ENCODE measurements around the gene RPP14.
"Not testable (repeated sequence)": the region's sequence is repeated elsewhere in the genome, so short reads cannot be mapped to it uniquely, and the experiment has no call there.

The RPP14 gene

GRCh38 chr3:58261954-58262666 lies 43.9 kb upstream of the RPP14 start:
- CTCF ChIA-PET: interaction anchor here (1.6 kb wide), 1 partner anchor 45 kb away, joined by 4 read pairs; the partner anchor contains the start of genes HTD2 and RPP14
- POLR2A ChIA-PET: no interaction called here
- no peak for TF ChIP-seq CTCF (IDR thresholded peaks at IDR 0.05; ENCODE audit: insufficient read depth, low read length, missing control alignments)
- H3K4me3 ChIP-seq (ENCODE audit: low read depth, low read length): no peak overlapping the region
- no peak for DNase-seq (ENCODE audit: low read depth, low spot score)

GRCh38 chr3:58266577-58266976 lies 39.5 kb upstream of the RPP14 start:
- CTCF ChIA-PET: no interaction called here
- POLR2A ChIA-PET: no interaction called here
- no peak for DNase-seq (ENCODE audit: low read depth, low spot score)
- TF ChIP-seq CTCF (IDR thresholded peaks at IDR 0.05; ENCODE audit: insufficient read depth, low read length, missing control alignments): no peak
- H3K4me3 ChIP-seq (ENCODE audit: low read depth, low read length): no peak overlapping the region

- DNase-seq (ENCODE audit: low read depth, low spot score); CTCF ChIA-PET; H3K4me3 ChIP-seq (ENCODE audit: low read depth, low read length); POLR2A ChIA-PET: not testable (repeated sequence)
These were observed 38.5 kb upstream of the RPP14 start for GRCh38 chr3:58267543-58267942.

GRCh38 chr3:58269356-58269755 lies 36.7 kb upstream of the RPP14 start:
- ChIA-PET CTCF (interaction anchor here (4.9 kb wide), 1 partner anchor 37 kb away, joined by 25 read pairs; the partner anchor contains the start of genes HTD2 and RPP14), POLR2A (no interaction called here)
- DNase-seq (ENCODE audit: low read depth, low spot score): no peak
- TF ChIP-seq CTCF (IDR thresholded peaks at IDR 0.05; ENCODE audit: insufficient read depth, low read length, missing control alignments): no peak
- H3K4me3 ChIP-seq (ENCODE audit: low read depth, low read length): no peak overlapping the region

- ChIA-PET POLR2A (interaction anchor here (0.7 kb wide), 1 partner anchor 231 kb away, joined by 3 read pairs; no protein-coding TSS in a partner anchor), CTCF (interaction anchor here (2.1 to 4.9 kb wide), 3 partner anchors 30 to 83 kb away, joined by 8 to 25 read pairs (median 18); partner anchors contain the start of genes HTD2 and RPP14)
- H3K4me3 ChIP-seq (ENCODE audit: low read depth, low read length): no peak overlapping the region
- no peak for TF ChIP-seq CTCF (IDR thresholded peaks at IDR 0.05; ENCODE audit: insufficient read depth, low read length, missing control alignments)
- DNase-seq (ENCODE audit: low read depth, low spot score): no peak
These were observed 35.6 kb upstream of the RPP14 start for GRCh38 chr3:58270485-58270884.

GRCh38 chr3:58271901-58272501 lies 34.0 kb upstream of the RPP14 start:
- no peak overlapping the region for H3K4me3 ChIP-seq (ENCODE audit: low read depth, low read length)
- no peak for TF ChIP-seq CTCF (IDR thresholded peaks at IDR 0.05; ENCODE audit: insufficient read depth, low read length, missing control alignments)
- ChIA-PET CTCF (interaction anchor here (1.4 to 4.9 kb wide), 7 partner anchors 26 to 94 kb away, joined by 3 to 25 read pairs (median 8); partner anchors contain the start of genes HTD2 and RPP14), POLR2A (interaction anchor here (1.0 to 1.2 kb wide), 2 partner anchors 12 to 34 kb away, joined by 3 to 5 read pairs; partner anchors contain the start of gene ABHD6)
- DNase-seq (ENCODE audit: low read depth, low spot score): peak; percentile 71
